GM21825 (cell line): Measurements from ENCODE around the gene EMC7.

Source experiments
- ATAC-seq: cut with Tn5 transposase; IDR thresholded peaks from one replicate; pipeline ENCODE4 v1.9.1; 2021; ENCODE audit warnings: mild to moderate bottlenecking, moderate library complexity; ENCODE audit not compliant: unreplicated experiment

The EMC7 gene

DNA sequence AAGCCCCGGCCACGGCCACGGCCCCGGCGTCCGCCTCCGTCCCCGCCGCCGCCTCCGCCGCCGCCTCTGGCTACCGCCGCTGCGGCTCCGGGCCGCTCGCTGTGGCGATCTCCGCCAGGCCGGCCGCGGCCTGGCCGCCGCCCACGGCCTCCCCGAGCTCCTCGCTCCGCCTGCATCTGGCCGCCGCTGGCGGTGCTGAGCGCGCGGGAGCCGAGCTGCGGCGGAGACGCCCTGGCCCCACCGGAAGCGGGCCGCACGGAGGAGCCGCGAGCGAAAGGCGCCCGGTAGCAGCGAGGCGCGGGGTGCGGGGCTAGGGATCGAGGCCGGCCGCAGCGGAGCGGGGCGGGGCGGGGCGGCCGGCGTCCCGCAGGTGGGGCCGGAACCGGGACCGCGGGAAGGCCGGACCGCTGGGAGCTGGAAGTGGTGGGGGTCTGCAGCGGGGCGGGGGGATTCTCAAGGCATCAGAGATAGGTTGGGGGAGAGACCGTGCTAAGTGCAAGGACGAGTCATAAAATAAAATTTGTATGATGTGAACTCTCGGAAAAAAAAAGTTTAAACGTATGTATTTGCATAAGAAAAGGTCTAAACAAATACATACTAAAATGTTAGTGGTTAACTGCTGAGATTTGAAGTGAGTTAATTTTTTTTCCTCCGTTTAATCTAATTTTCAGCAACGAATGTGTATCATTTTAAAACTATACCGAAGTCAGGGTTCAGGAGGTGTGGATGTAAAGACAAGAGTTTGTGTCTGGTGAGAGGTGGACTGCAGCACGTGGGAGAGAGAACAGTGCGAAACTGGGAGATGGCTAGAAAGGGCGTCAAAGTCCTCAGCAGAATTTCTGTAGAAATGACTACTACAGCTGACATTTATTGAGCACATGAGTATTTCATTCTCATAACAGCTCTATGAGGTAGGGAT lies 62.5 kb downstream of the EMC7 start, which contains the start of gene AVEN:
Gene AVEN, minus strand, starts transcription at position 334 of the 919 bp plus-strand sequence. Its CDS starts 158 bp downstream, at position 176.
- peak; percentile 47 for ATAC-seq

DNA sequence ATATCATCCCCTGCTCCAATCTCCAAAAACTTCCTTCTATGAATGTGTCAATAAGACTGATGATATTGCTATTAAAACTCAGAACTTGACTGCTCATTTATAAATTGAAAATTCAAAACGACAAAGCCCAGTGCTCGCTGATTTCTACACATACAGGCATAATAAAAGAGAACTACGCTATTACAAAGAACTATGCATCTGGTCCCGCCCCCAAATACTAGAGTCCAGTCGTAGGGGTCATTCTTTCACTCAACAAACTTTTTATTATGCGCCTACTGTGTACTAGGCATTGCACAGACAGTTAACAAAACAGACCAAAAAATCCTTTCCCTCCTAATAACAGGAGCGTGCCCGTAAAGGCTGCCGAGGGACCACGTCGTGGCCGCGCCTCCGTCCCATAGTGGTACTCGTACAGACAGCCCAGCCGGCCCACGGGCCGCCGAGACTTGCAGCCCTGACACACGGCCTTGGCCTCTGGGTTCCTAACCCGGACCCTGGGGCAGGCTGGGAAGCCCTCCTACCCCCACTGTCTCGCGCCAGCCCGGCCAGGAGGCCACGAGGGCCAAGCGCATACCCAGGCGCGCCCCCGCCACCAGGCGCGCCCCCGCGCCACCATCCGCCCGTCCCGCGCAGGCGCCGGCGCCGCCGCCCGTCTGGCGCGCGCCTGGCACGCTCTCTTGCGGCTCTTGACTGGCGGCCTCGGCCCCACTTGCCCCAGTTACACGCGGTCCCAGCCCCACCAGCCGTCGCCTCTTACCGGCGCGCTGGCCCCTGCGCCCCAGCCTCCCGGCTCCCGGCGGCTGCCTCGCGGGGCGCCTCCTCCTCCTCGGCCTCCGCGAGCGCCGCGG lies 63.4 kb downstream of the EMC7 start:
- peak; percentile 72 for ATAC-seq
